Activated T-cell treated with anti-CD3 and anti-CD28 coated beads, Interleukin-2, amount 50 U/mL, for 72 hours (primary cell): ENCODE results near the gene LAD1. TPM values are rescaled to one million over a fixed set of nuclear protein-coding genes. Genes with fewer than 3 reads are reported as not detected.

Source experiments
- ATAC-seq, 2 donors: fragments of 150-1000 bp; cut with Tn5 transposase; replicated peaks in 1 of 2; 2 replicates each; pipeline ENCODE4 v1.10.0; 2021; ENCODE audit warnings: moderate library complexity in 2 of 2, mild to moderate bottlenecking in 1 of 2
- DNase-seq, 2 donors: peaks; one replicate each; pipeline ENCODE4 v3.0.0; 2021 to 2022; ENCODE audit warnings: mixed read lengths in 1 of 2
- H3K27ac Mint-ChIP-seq: one replicate; pipeline ENCODE4 v1.8.0; 2022; ENCODE audit warnings: mild to moderate bottlenecking, moderate library complexity, mixed read lengths
- H3K27me3 Mint-ChIP-seq: one replicate; pipeline ENCODE4 v1.8.0; 2022; ENCODE audit warnings: low read depth, mixed read lengths
- H3K36me3 Mint-ChIP-seq, 2 donors: one replicate each; pipeline ENCODE4 v1.8.0; 2022; ENCODE audit warnings: mixed read lengths in 2 of 2, mild to moderate bottlenecking in 1 of 2; ENCODE audit not compliant: insufficient read depth in 2 of 2
- H3K4me1 Mint-ChIP-seq: one replicate; pipeline ENCODE4 v1.8.0; 2022; ENCODE audit warnings: low read depth, mixed read lengths
- H3K4me3 Mint-ChIP-seq, 2 donors: one replicate each; pipeline ENCODE4 v1.8.0; 2022; ENCODE audit warnings: mild to moderate bottlenecking in 2 of 2, mixed read lengths in 2 of 2, moderate library complexity in 2 of 2
- H3K9me3 Mint-ChIP-seq, 2 donors: one replicate each; pipeline ENCODE4 v1.8.0; 2022; ENCODE audit warnings: mixed read lengths in 2 of 2
- total RNA-seq, 2 donors: library from RNA; stranded (reverse); gene quantifications; one replicate each; pipeline ENCODE4 v1.2.3, GENCODE V29; 2022

LAD1 gene
- total RNA-seq, 2 donors from 2014 or later: not detected

GRCh38 chr1:201354151-201354900 lies 44.8 kb downstream of the LAD1 start:
- H3K36me3 Mint-ChIP-seq: no peaks in the 10 kb centered on the region
- H3K27me3 Mint-ChIP-seq: peaks cover 10% of the 10 kb centered on the region
- H3K9me3 Mint-ChIP-seq: no peaks in the 10 kb centered on the region
- ATAC-seq (no peak), DNase-seq (no peak)
- H3K4me3 Mint-ChIP-seq: no peak overlapping the region
- no peaks in the 10 kb centered on the region for H3K4me1 Mint-ChIP-seq
- no peak overlapping the region for H3K27ac Mint-ChIP-seq

GRCh38 chr1:201353186-201353940 lies 45.8 kb downstream of the LAD1 start:
- H3K36me3 Mint-ChIP-seq: no peaks in the 10 kb centered on the region
- DNase-seq (no peak), ATAC-seq (no peak)
- no peaks in the 10 kb centered on the region for H3K9me3 Mint-ChIP-seq
- no peaks in the 10 kb centered on the region for H3K4me1 Mint-ChIP-seq
- no peak overlapping the region for H3K27ac Mint-ChIP-seq
- H3K4me3 Mint-ChIP-seq: no peak overlapping the region
- H3K27me3 Mint-ChIP-seq: peaks cover 14% of the 10 kb centered on the region

- Mint-ChIP-seq H3K27ac (no peak overlapping the region), H3K27me3 (peaks cover 22% of the 10 kb centered on the region), H3K4me1 (no peaks in the 10 kb centered on the region), H3K36me3 (no peaks in the 10 kb centered on the region), H3K4me3 (no peak overlapping the region), H3K9me3 (no peaks in the 10 kb centered on the region)
- DNase-seq: no peak
- no peak for ATAC-seq
Measured at GRCh38 chr1:201351617-201352016, 47.5 kb downstream of the LAD1 start.

GRCh38 chr1:201350884-201351283 lies 48.2 kb downstream of the LAD1 start:
- Mint-ChIP-seq H3K9me3 (no peaks in the 10 kb centered on the region), H3K4me1 (no peaks in the 10 kb centered on the region), H3K27ac (no peak overlapping the region), H3K27me3 (peaks cover 22% of the 10 kb centered on the region), H3K36me3 (no peaks in the 10 kb centered on the region), H3K4me3 (no peak overlapping the region)
- ATAC-seq: no peak
- no peak for DNase-seq

- Mint-ChIP-seq H3K27me3 (peaks cover 22% of the 10 kb centered on the region), H3K9me3 (no peaks in the 10 kb centered on the region), H3K36me3 (no peaks in the 10 kb centered on the region), H3K27ac (no peak overlapping the region), H3K4me1 (no peaks in the 10 kb centered on the region), H3K4me3 (no peak overlapping the region)
- ATAC-seq (no peak), DNase-seq (no peak)
Measured at GRCh38 chr1:201350361-201350725, 48.8 kb downstream of the LAD1 start.

GRCh38 chr1:201349092-201349491 lies 50.0 kb downstream of the LAD1 start:
- no peaks in the 10 kb centered on the region for H3K4me1 Mint-ChIP-seq
- no peaks in the 10 kb centered on the region for H3K9me3 Mint-ChIP-seq
- no peaks in the 10 kb centered on the region for H3K36me3 Mint-ChIP-seq
- no peak for DNase-seq
- ATAC-seq: no peak
- H3K27me3 Mint-ChIP-seq: peaks cover 22% of the 10 kb centered on the region
- H3K4me3 Mint-ChIP-seq: no peak overlapping the region
- H3K27ac Mint-ChIP-seq: no peak overlapping the region

- Mint-ChIP-seq H3K27me3 (peaks cover 22% of the 10 kb centered on the region), H3K9me3 (no peaks in the 10 kb centered on the region), H3K27ac (no peak overlapping the region), H3K36me3 (no peaks in the 10 kb centered on the region), H3K4me1 (no peaks in the 10 kb centered on the region), H3K4me3 (no peak overlapping the region)
- ATAC-seq (peak in 1 of 2 donors; percentile 55), DNase-seq (peak; percentile 37 to 38)
Measured at GRCh38 chr1:201348211-201348566, 50.9 kb downstream of the LAD1 start.

GRCh38 chr1:201347498-201348210 lies 51.5 kb downstream of the LAD1 start:
- H3K27me3 Mint-ChIP-seq: peaks cover 22% of the 10 kb centered on the region
- ATAC-seq (no peak), DNase-seq (no peak)
- no peak overlapping the region for H3K27ac Mint-ChIP-seq
- H3K4me3 Mint-ChIP-seq: no peak overlapping the region
- no peaks in the 10 kb centered on the region for H3K9me3 Mint-ChIP-seq
- H3K36me3 Mint-ChIP-seq: no peaks in the 10 kb centered on the region
- H3K4me1 Mint-ChIP-seq: no peaks in the 10 kb centered on the region

- Mint-ChIP-seq H3K27me3 (peaks cover 22% of the 10 kb centered on the region), H3K4me3 (no peak overlapping the region), H3K4me1 (no peaks in the 10 kb centered on the region), H3K9me3 (no peaks in the 10 kb centered on the region), H3K36me3 (no peaks in the 10 kb centered on the region), H3K27ac (no peak overlapping the region)
- no peak for DNase-seq
- no peak for ATAC-seq
Measured at GRCh38 chr1:201346987-201347386, 52.1 kb downstream of the LAD1 start.

- peaks cover 0 to under 1% of the 10 kb centered on the region in 2 donors for H3K9me3 Mint-ChIP-seq
- H3K36me3 Mint-ChIP-seq: no peaks in the 10 kb centered on the region
- peaks cover 22% of the 10 kb centered on the region for H3K27me3 Mint-ChIP-seq
- H3K4me3 Mint-ChIP-seq: no peak overlapping the region
- H3K27ac Mint-ChIP-seq: no peak overlapping the region
- no peaks in the 10 kb centered on the region for H3K4me1 Mint-ChIP-seq
- ATAC-seq (no peak), DNase-seq (peak; percentile 5 to 14)
Measured at GRCh38 chr1:201346337-201346939, 52.7 kb downstream of the LAD1 start.

GRCh38 chr1:201345081-201345355 lies 54.1 kb downstream of the LAD1 start:
- H3K9me3 Mint-ChIP-seq: peaks cover 1% of the 10 kb centered on the region in 2 donors
- peaks cover 16% of the 10 kb centered on the region for H3K27me3 Mint-ChIP-seq
- no peak overlapping the region for H3K4me3 Mint-ChIP-seq
- ATAC-seq (no peak), DNase-seq (no peak)
- H3K4me1 Mint-ChIP-seq: no peaks in the 10 kb centered on the region
- no peaks in the 10 kb centered on the region for H3K36me3 Mint-ChIP-seq
- H3K27ac Mint-ChIP-seq: no peak overlapping the region

- no peak overlapping the region for H3K27ac Mint-ChIP-seq
- ATAC-seq: no peak
- no peaks in the 10 kb centered on the region for H3K36me3 Mint-ChIP-seq
- H3K4me1 Mint-ChIP-seq: no peaks in the 10 kb centered on the region
- peaks cover 1% of the 10 kb centered on the region in 2 donors for H3K9me3 Mint-ChIP-seq
- no peak overlapping the region for H3K4me3 Mint-ChIP-seq
- DNase-seq: no peak
- peaks cover 14% of the 10 kb centered on the region for H3K27me3 Mint-ChIP-seq
Measured at GRCh38 chr1:201344206-201345080, 54.7 kb downstream of the LAD1 start.
